Neural crest cell (in vitro differentiated cells): ENCODE data around the gene HOXA10. TPM values are rescaled to one million over a fixed set of nuclear protein-coding genes. Genes with fewer than 3 reads are reported as not detected.
A peak's percentile ranks its signal among the peaks of the same experiment; 100 is the strongest.

Experiments
- DNase-seq: peaks from one replicate; pipeline ENCODE4 v3.0.0; 2021; ENCODE audit warnings: low read depth, mixed read lengths, low spot score
- H3K27ac Mint-ChIP-seq: one replicate; pipeline ENCODE4 v1.8.0; 2021; ENCODE audit warnings: mild to moderate bottlenecking, mixed read lengths; ENCODE audit not compliant: unreplicated experiment
- H3K27me3 Mint-ChIP-seq: 2 replicates; pipeline ENCODE4 v1.8.0; 2021; ENCODE audit warnings: low read depth, mild to moderate bottlenecking, mixed read lengths
- H3K36me3 Mint-ChIP-seq: 2 replicates; pipeline ENCODE4 v1.8.0; 2021; ENCODE audit warnings: low read depth, mild to moderate bottlenecking, mixed read lengths
- H3K4me1 Mint-ChIP-seq: 2 replicates; pipeline ENCODE4 v1.8.0; 2021; ENCODE audit warnings: mixed read lengths
- H3K4me3 Mint-ChIP-seq: one replicate; pipeline ENCODE4 v1.8.0; 2021; ENCODE audit warnings: mild to moderate bottlenecking, mixed read lengths
- H3K9me3 Mint-ChIP-seq: 2 replicates; pipeline ENCODE4 v1.8.0; 2021; ENCODE audit warnings: mixed read lengths
- total RNA-seq: library from RNA; stranded (reverse); gene quantifications from 2 replicates; pipeline ENCODE4 v1.2.1, GENCODE V29; 2021
- TF ChIP-seq, protein P1 (sequence below): fragments of 200-600 bp; sonication (generic); conservative IDR thresholded peaks from 2 replicates; pipeline ENCODE4 v1.5.0; 2021; ENCODE audit warnings: antibody characterized with exemption, mild to moderate bottlenecking

HOXA10 gene
- total RNA-seq, 1 donor from 2014 or later: 0.35 TPM

DNA sequence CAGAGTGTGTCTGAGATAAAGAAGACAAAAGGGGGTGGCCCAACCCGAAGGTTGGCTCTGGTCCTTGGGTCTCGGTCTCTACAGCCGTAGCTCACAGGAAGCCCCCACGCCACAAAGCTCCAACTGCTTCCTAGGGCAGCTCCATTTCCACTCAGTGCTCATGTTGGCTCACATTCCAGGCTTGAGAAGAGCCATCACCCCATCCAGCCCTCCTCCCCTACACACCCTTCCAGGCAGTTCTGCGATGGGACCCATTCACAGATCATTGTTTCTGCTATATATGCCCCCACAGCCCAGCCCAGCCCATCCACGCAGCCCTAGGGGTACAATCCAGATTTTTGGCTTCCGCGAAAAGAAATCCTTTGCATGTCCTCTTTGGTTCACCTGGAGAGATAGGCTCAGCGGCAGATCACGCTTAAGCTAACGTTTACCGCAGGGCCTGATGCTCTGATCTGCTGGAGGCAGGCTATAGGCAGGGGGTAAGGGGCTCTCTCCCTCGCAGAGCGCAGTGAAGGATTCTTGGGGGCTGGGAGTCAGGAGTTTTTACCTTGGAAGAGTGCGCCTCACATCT is 17.1 kb upstream of the HOXA10 start:
- Mint-ChIP-seq H3K27me3 (peaks cover 99% of the 10 kb centered on the region), H3K27ac (no peak overlapping the region)
- no peak for DNase-seq

DNA sequence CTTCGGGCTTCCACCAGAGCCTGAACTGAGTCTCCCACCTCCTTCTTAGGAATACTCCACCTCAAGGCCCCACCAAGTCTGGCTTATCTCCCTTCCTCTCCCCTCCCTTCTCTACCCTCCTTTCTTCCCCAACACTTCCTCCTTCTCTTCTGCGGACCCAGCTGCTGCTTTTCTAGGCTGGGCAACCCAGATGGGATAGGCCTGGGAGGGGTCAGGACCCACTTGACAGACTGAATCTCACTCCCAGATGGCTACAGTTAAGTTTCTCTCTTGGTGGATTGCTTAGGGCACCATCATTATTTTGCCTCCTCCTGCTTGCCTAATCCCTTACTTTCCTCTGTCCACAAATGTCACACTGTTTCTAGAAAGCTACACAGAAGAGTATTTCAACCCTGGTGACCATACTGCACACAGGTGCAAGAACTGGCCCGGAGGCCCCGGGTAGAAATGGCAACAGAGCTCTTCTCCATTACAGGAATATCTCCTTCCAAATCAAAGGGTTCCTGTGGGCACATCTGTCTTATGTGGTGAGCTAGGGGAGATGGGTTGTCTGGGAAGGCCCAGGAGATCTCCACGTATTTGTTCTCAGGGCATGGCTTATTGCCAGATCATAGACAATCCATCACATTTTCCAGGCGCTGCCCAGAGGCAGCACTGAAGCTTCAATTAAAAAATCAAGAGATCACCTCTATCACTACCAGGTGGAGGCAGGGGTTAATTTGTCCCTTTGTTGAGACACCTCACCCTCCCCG is 16.1 kb upstream of the HOXA10 start:
- H3K9me3 Mint-ChIP-seq: no peaks in the 10 kb centered on the region
- TF ChIP-seq, protein P1, sequence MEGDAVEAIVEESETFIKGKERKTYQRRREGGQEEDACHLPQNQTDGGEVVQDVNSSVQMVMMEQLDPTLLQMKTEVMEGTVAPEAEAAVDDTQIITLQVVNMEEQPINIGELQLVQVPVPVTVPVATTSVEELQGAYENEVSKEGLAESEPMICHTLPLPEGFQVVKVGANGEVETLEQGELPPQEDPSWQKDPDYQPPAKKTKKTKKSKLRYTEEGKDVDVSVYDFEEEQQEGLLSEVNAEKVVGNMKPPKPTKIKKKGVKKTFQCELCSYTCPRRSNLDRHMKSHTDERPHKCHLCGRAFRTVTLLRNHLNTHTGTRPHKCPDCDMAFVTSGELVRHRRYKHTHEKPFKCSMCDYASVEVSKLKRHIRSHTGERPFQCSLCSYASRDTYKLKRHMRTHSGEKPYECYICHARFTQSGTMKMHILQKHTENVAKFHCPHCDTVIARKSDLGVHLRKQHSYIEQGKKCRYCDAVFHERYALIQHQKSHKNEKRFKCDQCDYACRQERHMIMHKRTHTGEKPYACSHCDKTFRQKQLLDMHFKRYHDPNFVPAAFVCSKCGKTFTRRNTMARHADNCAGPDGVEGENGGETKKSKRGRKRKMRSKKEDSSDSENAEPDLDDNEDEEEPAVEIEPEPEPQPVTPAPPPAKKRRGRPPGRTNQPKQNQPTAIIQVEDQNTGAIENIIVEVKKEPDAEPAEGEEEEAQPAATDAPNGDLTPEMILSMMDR: no peak
- peak overlapping the region; percentile 54 for H3K4me3 Mint-ChIP-seq
- peaks cover 5% of the 10 kb centered on the region for H3K4me1 Mint-ChIP-seq
- no peaks in the 10 kb centered on the region for H3K36me3 Mint-ChIP-seq
- DNase-seq: no peak
- H3K27ac Mint-ChIP-seq: no peak overlapping the region
- peaks cover 99% of the 10 kb centered on the region for H3K27me3 Mint-ChIP-seq

More for the DNA sequence above, 17.1 kb upstream of the HOXA10 start:
- H3K36me3 Mint-ChIP-seq: no peaks in the 10 kb centered on the region
- no peak overlapping the region for H3K4me3 Mint-ChIP-seq
- TF ChIP-seq, protein P1: no peak
- no peaks in the 10 kb centered on the region for H3K9me3 Mint-ChIP-seq
- H3K4me1 Mint-ChIP-seq: peaks cover 5% of the 10 kb centered on the region

DNA sequence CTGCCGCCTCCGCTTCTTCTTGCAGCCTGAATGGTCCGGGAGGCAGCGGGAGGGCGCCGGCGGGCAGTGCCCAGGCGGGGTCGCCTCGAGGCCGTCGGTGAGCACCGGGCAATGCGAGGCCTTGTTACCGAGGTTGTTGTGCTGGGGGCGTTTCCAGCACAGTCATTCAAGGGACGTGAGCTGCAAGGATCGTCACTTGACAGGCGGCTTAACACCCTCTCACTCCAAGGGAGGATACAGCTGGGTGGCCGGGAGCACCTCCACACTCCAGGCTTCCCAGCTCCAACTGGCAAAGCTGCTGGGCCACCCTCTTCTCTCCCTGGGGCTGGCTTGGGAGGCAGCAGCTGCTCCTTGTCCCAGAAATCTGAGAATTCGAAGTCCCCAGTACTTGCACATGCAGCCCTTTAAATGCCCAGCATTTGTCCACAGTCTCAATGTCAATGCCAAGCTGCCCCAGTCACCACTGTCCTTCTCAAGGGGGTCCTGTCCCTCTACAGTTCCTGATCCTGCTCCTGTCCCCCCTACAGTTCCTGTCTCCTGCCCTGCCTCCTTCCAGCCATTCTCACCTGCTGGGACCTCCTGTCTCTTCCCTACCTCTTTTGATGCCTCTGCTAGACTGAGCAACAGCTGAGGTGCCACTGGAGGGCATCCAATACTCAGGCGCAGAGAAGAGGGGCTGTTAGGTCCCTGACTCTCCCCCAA is 15.3 kb upstream of the HOXA10 start:
- peaks cover 10% of the 10 kb centered on the region for H3K4me1 Mint-ChIP-seq
- H3K4me3 Mint-ChIP-seq: peak overlapping the region; percentile 54
- no peak for DNase-seq
- peaks cover 99% of the 10 kb centered on the region for H3K27me3 Mint-ChIP-seq
- H3K27ac Mint-ChIP-seq: no peak overlapping the region
- TF ChIP-seq, protein P1: no peak
- peaks cover 5% of the 10 kb centered on the region for H3K36me3 Mint-ChIP-seq
- no peaks in the 10 kb centered on the region for H3K9me3 Mint-ChIP-seq

DNA sequence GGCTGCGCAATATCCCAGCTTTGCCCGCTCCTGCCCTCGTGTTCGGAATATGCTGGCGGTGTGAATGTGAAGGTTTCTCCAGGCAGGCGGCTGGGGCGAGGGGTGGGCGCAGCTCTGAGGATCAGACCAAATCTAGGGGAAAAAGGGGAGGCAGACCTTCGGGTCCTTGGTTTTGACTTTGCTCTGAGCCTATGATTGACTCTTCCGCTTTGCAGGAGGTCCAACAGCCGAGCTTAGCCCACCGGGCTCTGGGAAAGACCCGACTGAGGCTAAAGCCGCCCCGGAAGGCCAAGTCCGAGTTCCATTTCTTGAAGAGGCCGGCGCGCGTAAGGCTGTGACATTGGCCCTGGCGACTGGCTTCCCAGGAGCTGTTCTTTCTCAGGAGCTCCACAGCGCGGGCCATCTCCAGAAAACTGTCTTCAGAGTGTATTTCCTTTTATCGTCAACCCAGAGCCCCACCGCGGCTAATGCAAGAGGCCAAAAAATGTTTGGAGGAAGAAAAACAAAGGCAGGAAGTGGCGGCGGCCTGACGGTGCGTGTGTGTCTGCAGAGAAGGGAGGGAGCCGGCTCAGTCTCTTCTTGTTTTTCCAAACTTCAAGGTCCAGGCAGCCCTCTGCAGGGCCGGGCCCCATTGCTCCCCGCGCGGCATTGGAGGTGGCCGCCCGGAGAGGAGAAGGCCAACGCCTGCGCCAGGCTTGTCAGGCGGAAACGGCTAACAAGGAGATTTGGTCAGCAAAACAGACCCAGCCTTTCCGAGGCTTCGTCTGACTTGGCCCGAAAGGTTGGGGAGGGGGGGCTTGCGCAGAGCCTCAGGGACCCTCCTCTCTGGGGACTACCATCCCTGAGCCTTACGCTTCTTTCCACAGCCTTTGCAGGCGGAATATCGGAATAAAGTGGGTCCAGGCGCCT is 14.5 kb upstream of the HOXA10 start:
- Mint-ChIP-seq H3K9me3 (no peaks in the 10 kb centered on the region), H3K36me3 (peaks cover 5% of the 10 kb centered on the region), H3K27me3 (peaks cover 99% of the 10 kb centered on the region), H3K4me3 (peak overlapping the region; percentile 34), H3K27ac (no peak overlapping the region), H3K4me1 (peaks cover 10% of the 10 kb centered on the region)
- no peak for DNase-seq
- TF ChIP-seq, protein P1: no peak
